ENCODE measurements around the gene VSTM4. TPM values are rescaled to one million over a fixed set of nuclear protein-coding genes. Genes with fewer than 3 reads are reported as not detected.

Gene VSTM4
- total RNA-seq, 1 donor from 2014 or later = 0.50 TPM

DNA sequence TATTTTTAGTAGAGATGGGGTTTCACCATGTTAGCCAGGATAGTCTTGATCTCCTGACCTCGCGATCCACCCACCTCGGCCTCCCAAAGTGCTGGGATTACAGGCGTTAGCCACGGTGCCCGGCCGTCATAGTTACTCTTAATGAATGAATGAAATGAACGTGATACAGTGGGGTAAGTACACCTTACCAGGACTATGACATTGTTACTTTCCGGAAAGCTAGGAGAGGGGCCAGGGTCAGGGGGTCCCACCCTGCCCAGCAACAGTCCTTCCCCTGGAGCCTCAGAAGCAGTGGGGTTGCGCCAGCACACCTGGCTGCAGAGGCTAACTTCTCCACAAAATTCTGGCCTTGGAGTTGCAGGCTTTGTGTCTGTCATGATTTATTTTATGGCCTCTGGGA is 21.4 kb downstream of the VSTM4 start:
- DNase-seq (ENCODE audit: low read depth) = no peak
- TF ChIP-seq, protein P1, sequence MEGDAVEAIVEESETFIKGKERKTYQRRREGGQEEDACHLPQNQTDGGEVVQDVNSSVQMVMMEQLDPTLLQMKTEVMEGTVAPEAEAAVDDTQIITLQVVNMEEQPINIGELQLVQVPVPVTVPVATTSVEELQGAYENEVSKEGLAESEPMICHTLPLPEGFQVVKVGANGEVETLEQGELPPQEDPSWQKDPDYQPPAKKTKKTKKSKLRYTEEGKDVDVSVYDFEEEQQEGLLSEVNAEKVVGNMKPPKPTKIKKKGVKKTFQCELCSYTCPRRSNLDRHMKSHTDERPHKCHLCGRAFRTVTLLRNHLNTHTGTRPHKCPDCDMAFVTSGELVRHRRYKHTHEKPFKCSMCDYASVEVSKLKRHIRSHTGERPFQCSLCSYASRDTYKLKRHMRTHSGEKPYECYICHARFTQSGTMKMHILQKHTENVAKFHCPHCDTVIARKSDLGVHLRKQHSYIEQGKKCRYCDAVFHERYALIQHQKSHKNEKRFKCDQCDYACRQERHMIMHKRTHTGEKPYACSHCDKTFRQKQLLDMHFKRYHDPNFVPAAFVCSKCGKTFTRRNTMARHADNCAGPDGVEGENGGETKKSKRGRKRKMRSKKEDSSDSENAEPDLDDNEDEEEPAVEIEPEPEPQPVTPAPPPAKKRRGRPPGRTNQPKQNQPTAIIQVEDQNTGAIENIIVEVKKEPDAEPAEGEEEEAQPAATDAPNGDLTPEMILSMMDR (IDR thresholded peaks at IDR 0.05; ENCODE audit: insufficient read depth, low read length, poor library complexity, severe bottlenecking) = no peak
- Histone ChIP-seq H3K36me3 (ENCODE audit: control insufficient read depth, insufficient read depth, low read length) (no peaks in the 10 kb centered on the region), H3K27me3 (ENCODE audit: control insufficient read depth, insufficient read depth, low read length) (no peaks in the 10 kb centered on the region), H3K4me3 (ENCODE audit: low read depth, low read length) (no peak overlapping the region)

DNA sequence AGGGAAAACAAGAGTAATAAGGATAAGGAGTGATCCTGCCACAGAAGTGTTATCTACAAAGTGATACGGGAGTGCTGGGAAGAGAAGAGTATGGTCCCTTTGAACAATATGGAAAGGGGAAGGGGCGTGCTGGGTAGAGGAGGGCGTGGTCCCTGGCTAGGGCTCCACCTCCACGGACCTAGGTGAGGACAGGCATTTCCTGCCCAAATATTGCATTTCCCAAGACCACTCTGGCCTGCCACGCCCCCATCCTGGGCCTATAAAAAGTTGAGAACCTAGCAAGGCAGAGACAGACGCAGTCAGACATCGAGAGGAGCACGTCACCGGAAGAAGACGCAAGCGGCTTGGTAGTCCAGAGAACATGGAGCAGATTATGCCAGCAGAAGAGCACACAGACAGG is 22.8 kb downstream of the VSTM4 start:
- no peak for DNase-seq (ENCODE audit: low read depth)
- no peak overlapping the region for H3K4me3 ChIP-seq (ENCODE audit: low read depth, low read length)
- H3K36me3 ChIP-seq (ENCODE audit: control insufficient read depth, insufficient read depth, low read length) = no peaks in the 10 kb centered on the region
- no peaks in the 10 kb centered on the region for H3K27me3 ChIP-seq (ENCODE audit: control insufficient read depth, insufficient read depth, low read length)
- TF ChIP-seq, protein P1 (IDR thresholded peaks at IDR 0.05; ENCODE audit: insufficient read depth, low read length, poor library complexity, severe bottlenecking) = no peak

DNA sequence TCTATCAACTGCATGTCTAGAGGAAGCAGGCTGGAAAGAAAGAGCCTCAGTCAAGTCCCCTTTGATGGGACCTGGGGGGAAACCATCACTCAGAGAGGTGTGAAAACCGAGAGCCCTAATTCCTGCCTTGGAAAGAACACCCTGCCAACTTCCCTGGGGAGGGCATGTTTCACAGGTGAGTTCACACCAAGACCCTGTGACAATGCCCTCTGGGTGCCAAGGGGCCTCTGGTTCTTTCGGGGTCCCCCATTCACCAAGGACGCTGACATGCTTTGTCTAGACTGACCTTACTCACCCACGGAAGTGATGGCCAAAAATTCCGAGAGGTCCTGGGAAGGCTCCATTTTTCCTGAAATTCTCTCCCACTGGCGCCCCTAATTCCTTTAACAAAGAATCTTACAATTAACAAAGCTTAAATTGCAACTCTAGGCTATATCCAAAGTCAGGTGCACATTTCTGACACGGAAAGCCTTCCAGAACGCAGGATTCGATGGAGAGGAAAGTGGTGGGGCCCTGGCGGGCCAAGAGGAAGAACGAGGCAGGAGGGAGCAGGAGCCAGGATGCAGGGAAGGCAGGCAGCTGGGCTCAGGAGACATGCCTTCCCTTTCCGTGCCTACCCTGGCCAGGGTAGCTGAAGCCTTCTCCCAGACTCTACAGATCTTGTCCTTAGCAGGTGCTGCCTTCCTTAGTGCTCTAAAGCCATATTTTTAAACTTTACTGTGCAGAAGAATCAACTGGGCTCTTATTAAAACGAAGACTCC is 23.7 kb downstream of the VSTM4 start:
- no peaks in the 10 kb centered on the region for H3K27me3 ChIP-seq (ENCODE audit: control insufficient read depth, insufficient read depth, low read length)
- TF ChIP-seq, protein P1 (IDR thresholded peaks at IDR 0.05; ENCODE audit: insufficient read depth, low read length, poor library complexity, severe bottlenecking) = no peak
- H3K4me3 ChIP-seq (ENCODE audit: low read depth, low read length) = no peak overlapping the region
- no peak for DNase-seq (ENCODE audit: low read depth)
- no peaks in the 10 kb centered on the region for H3K36me3 ChIP-seq (ENCODE audit: control insufficient read depth, insufficient read depth, low read length)

DNA sequence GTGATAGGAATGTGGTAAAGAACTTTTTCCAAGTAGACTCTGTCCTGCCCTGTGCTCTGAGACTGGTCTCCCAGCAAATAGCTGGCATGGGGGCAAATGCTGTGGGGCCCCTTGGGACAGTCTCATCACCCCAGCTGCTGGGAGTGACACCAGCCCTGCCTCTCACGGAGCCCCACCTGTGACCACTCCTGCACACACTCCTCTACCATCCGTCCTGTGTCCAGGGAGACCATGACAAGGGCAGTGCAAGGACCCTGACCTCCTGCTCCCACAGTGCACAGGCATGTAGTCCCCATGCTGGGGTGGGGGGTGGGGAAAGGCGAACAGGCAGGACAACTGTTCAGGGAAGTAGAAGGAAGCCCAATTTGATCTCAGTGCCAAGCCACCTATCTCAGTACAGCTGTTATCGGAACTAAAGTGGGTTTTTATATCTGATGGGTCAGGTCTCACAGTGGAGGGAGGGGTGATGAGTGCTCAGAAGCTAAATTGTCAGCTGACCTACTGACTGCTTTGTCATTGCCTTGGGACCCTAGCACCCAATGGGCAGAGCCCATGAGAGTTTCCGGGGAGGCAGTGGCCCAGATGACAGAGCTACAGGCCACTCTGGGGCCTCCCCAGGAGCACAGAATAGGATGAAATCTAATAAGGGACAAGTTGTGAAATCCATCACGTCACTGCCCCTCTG is 24.5 kb downstream of the VSTM4 start:
- Histone ChIP-seq H3K4me3 (ENCODE audit: low read depth, low read length) (no peak overlapping the region), H3K27me3 (ENCODE audit: control insufficient read depth, insufficient read depth, low read length) (no peaks in the 10 kb centered on the region), H3K36me3 (ENCODE audit: control insufficient read depth, insufficient read depth, low read length) (no peaks in the 10 kb centered on the region)
- TF ChIP-seq, protein P1 (IDR thresholded peaks at IDR 0.05; ENCODE audit: insufficient read depth, low read length, poor library complexity, severe bottlenecking) = no peak
- DNase-seq (ENCODE audit: low read depth) = no peak

DNA sequence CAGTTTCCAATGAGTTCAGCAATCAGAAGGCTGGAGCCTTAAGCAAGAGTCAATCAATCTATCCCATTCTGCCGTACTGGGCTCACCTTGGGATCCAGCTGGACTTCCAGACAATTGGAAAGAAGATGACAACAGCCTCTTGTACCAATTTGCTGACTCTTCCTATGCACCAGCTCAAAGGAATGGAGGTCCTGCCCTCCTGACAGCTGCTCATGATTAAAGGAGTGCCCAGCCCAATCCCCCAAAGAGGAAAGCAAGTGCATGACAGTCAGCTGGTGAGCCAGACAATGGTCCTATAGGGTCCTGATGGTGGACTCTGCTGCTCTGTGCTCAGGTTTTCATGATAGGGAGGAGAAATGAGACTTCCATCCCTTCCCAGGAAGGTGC is 25.1 kb downstream of the VSTM4 start:
- TF ChIP-seq, protein P1 (IDR thresholded peaks at IDR 0.05; ENCODE audit: insufficient read depth, low read length, poor library complexity, severe bottlenecking) = no peak
- no peak for DNase-seq (ENCODE audit: low read depth)
- H3K27me3 ChIP-seq (ENCODE audit: control insufficient read depth, insufficient read depth, low read length) = no peaks in the 10 kb centered on the region
- no peaks in the 10 kb centered on the region for H3K36me3 ChIP-seq (ENCODE audit: control insufficient read depth, insufficient read depth, low read length)
- H3K4me3 ChIP-seq (ENCODE audit: low read depth, low read length) = no peak overlapping the region
